Panc1 (cell line): ENCODE results near the gene HCFC1R1. TPM values are rescaled to one million over a fixed set of nuclear protein-coding genes. Genes with fewer than 3 reads are reported as not detected.

ENCODE experiments used
- ATAC-seq: fragments of 200-7000 bp; cut with Tn5 transposase; 2 replicates; pipeline ENCODE4 v1.9.1; 2020; ENCODE audit warnings: mild to moderate bottlenecking, moderate library complexity
- BruUV-seq: library from RNA; stranded (reverse); fragments of 400-500 nt; replicated peaks from 2 replicates; lab custom pipeline; 2021; lab: Mats Ljungman, UMichigan
- CTCF ChIA-PET: fragments of 300-600 bp; sonication (Branson Sonifier 250); formaldehyde crosslinking; loops from one replicate; lab custom pipeline; 2022; ENCODE audit warnings: antibody characterized with exemption; lab: Charles Lee
- POLR2A ChIA-PET: fragments of 300-600 bp; sonication (Branson Sonifier 250); formaldehyde crosslinking; loops from one replicate; lab custom pipeline; 2022; ENCODE audit warnings: antibody characterized with exemption; lab: Charles Lee
- DNase-seq: peaks from one replicate; pipeline ENCODE4 v3.0.0-alpha.2; 2010; ENCODE audit warnings: low read depth, low spot score
- H3K27ac ChIP-seq: 2 replicates; pipeline ENCODE4 v1.5.1; 2011; ENCODE audit warnings: mild to moderate bottlenecking, low read length, inconsistent platforms
- H3K27me3 ChIP-seq: fragments of 200-500 bp; sonication (Bioruptor generic); 2 replicates; pipeline ENCODE4 v1.6.0; 2014; ENCODE audit warnings: low read length, inconsistent platforms; ENCODE audit not compliant: control insufficient read depth, insufficient read depth
- H3K36me3 ChIP-seq: fragments of 200-500 bp; sonication (Bioruptor generic); 2 replicates; pipeline ENCODE4 v1.5.1; 2014; ENCODE audit warnings: inconsistent platforms, mild to moderate bottlenecking, low read length, moderate library complexity; ENCODE audit not compliant: control insufficient read depth, insufficient read depth
- H3K4me1 ChIP-seq: 2 replicates; pipeline ENCODE4 v1.5.1; 2011; ENCODE audit warnings: inconsistent platforms, mild to moderate bottlenecking, low read length, moderate library complexity; ENCODE audit not compliant: control insufficient read depth, insufficient read depth
- H3K4me3 ChIP-seq, 2 experiments: 2 replicates each; pipeline ENCODE4 v1.5.1; 2011 to 2012; ENCODE audit warnings: low read depth in 2 of 2, low read length in 2 of 2, mild to moderate bottlenecking in 2 of 2, inconsistent platforms in 1 of 2, moderate library complexity in 1 of 2
- H3K9me3 ChIP-seq: fragments of 200-500 bp; sonication (Bioruptor generic); 2 replicates; pipeline ENCODE4 v1.5.1; 2014; ENCODE audit warnings: low read depth, mild to moderate bottlenecking, inconsistent platforms, low read length, moderate library complexity; ENCODE audit not compliant: control insufficient read depth, insufficient read depth
- POLR2AphosphoS5 ChIP-seq: IDR thresholded peaks from 2 replicates; pipeline ENCODE4 v1.6.1; 2012; ENCODE audit warnings: mild to moderate bottlenecking, low read depth, low read length, moderate library complexity
- REST ChIP-seq, 2 experiments: IDR thresholded peaks; 2 replicates each; pipeline ENCODE4 v1.6.1; 2011 to 2012; ENCODE audit warnings: low read depth in 2 of 2, control low read depth in 1 of 2, low read length in 1 of 2, mild to moderate bottlenecking in 1 of 2, moderate library complexity in 1 of 2; ENCODE audit not compliant: insufficient read depth in 1 of 2
- SIN3A ChIP-seq: IDR thresholded peaks from 2 replicates; pipeline ENCODE4 v1.6.1; 2012; ENCODE audit warnings: low read depth, mild to moderate bottlenecking, low read length, moderate library complexity, borderline replicate concordance; ENCODE audit not compliant: insufficient read depth
- TCF7L2 ChIP-seq: IDR thresholded peaks from 2 replicates; pipeline ENCODE4 v1.6.1; 2011; ENCODE audit warnings: mild to moderate bottlenecking, low read depth, low read length, inconsistent platforms
- in situ Hi-C: cut with HindIII; loops from 2 replicates; pipeline ENCODE4 v1.10.0; 2016; ENCODE audit warnings: low sequenced_read_pairs, low pct_unique_long_range_greater_than_20kb
- intact Hi-C: fragments of 100-400 bp; cut with micrococcal nuclease; formaldehyde crosslinking; loops from one replicate; pipeline ENCODE4 v1.10.0; 2022; ENCODE audit not compliant: unreplicated experiment
- total RNA-seq: library from RNA; stranded (reverse); gene quantifications from one replicate; pipeline ENCODE4 v1.2.1, GENCODE V29; 2021; ENCODE audit not compliant: unreplicated experiment
- TF ChIP-seq, protein P1 (sequence below): fragments of 450-650 bp; IDR thresholded peaks from 2 replicates; pipeline ENCODE4 v1.5.1; 2017; ENCODE audit warnings: mild to moderate bottlenecking

The HCFC1R1 gene
- total RNA-seq, 1 experiment from 2014 or later, result 67.3 TPM

GRCh38 chr16:2983706-2984136 lies 40.0 kb downstream of the HCFC1R1 start:
- peaks cover 2% of the 10 kb centered on the region; the same call in 1 of the 2 replicates for H3K36me3 ChIP-seq
- no peaks in the 10 kb centered on the region for H3K27me3 ChIP-seq
- TF ChIP-seq SIN3A (no peak), TCF7L2 (no peak), POLR2AphosphoS5 (no peak), REST (IDR thresholded peaks at IDR 0.05; ENCODE audit: insufficient read depth in 1 of 2, low read depth in 2 of 2, low read length in 1 of 2) (no peak)
- TF ChIP-seq, protein P1, sequence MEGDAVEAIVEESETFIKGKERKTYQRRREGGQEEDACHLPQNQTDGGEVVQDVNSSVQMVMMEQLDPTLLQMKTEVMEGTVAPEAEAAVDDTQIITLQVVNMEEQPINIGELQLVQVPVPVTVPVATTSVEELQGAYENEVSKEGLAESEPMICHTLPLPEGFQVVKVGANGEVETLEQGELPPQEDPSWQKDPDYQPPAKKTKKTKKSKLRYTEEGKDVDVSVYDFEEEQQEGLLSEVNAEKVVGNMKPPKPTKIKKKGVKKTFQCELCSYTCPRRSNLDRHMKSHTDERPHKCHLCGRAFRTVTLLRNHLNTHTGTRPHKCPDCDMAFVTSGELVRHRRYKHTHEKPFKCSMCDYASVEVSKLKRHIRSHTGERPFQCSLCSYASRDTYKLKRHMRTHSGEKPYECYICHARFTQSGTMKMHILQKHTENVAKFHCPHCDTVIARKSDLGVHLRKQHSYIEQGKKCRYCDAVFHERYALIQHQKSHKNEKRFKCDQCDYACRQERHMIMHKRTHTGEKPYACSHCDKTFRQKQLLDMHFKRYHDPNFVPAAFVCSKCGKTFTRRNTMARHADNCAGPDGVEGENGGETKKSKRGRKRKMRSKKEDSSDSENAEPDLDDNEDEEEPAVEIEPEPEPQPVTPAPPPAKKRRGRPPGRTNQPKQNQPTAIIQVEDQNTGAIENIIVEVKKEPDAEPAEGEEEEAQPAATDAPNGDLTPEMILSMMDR, result peak; percentile 99
- intact Hi-C loops (no loop called here), in situ Hi-C loops (no loop called here)
- peak overlapping the region; percentile 41 for H3K27ac ChIP-seq
- BruUV-seq, result no TSS peak
- peak overlapping the region; percentile 13 to 48 for H3K4me3 ChIP-seq
- peak; percentile 75 for ATAC-seq
- DNase-seq, result no peak
- peaks cover 20% of the 10 kb centered on the region for H3K4me1 ChIP-seq
- CTCF ChIA-PET, result no interaction called here
- no peaks in the 10 kb centered on the region for H3K9me3 ChIP-seq
- POLR2A ChIA-PET, result no interaction called here

DNA sequence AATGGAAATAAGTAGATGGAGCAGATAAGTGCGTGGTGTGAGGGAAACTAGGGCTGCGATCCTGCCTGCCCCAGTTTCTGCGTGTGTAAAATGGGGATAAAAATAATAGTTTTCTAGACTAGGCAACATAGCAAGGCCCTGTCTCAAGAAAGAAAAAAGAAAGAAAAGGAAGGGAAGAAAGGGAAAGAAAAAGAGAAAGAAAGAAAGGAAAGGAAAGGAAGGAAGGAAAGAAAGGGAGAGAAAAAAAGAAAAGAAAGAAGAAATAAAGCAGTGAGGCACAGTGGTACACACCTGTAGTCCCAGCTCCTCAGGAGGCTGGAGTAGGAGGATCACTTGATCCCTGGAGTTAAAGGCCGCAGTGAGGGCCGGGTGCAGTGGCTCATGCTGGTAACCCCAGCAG lies 41.3 kb downstream of the HCFC1R1 start:
- CTCF ChIA-PET, result no interaction called here
- Histone ChIP-seq H3K27me3 (no peaks in the 10 kb centered on the region), H3K9me3 (no peaks in the 10 kb centered on the region), H3K27ac (peak overlapping the region; percentile 96), H3K36me3 (peaks cover 2% of the 10 kb centered on the region; the same call in 1 of the 2 replicates), H3K4me3 (no peak overlapping the region), H3K4me1 (peaks cover 30% of the 10 kb centered on the region)
- intact Hi-C loops, result no loop called here
- no peak for ATAC-seq
- in situ Hi-C loops, result no loop called here
- BruUV-seq, result no TSS peak
- DNase-seq, result no peak
- TF ChIP-seq POLR2AphosphoS5 (no peak), SIN3A (no peak), TCF7L2 (no peak), REST (IDR thresholded peaks at IDR 0.05; ENCODE audit: insufficient read depth in 1 of 2, low read depth in 2 of 2, low read length in 1 of 2) (no peak)
- TF ChIP-seq, protein P1, result no peak
- POLR2A ChIA-PET, result interaction anchor here (0.6 kb wide), 1 partner anchor 73 kb away, joined by 3 read pairs; no protein-coding TSS in a partner anchor
